ENCODE measurements around the gene EPAS1.

GRCh38 chr2:46404181-46404759 lies 107.1 kb downstream of the EPAS1 start:
- TF ChIP-seq POLR2A (IDR thresholded peaks at IDR 0.05) (no peak), CTCF (IDR thresholded peaks at IDR 0.05) (no peak)

Data from thyroid gland (tissue), 4 donors.